ENCODE data around the gene RBMS1.
A peak's percentile ranks its signal among the peaks of the same experiment; 100 is the strongest.

The RBMS1 gene

GRCh38 chr2:160294339-160294803, 199.2 kb downstream of the RBMS1 start:
- DNase-seq, result peak; percentile 12 to 24

GRCh38 chr2:160293391-160294091, 200.1 kb downstream of the RBMS1 start:
- no peak for DNase-seq

GRCh38 chr2:160292225-160292624, 201.4 kb downstream of the RBMS1 start:
- no peak for DNase-seq

- no peak for DNase-seq
Measured at GRCh38 chr2:160291382-160291781, 202.2 kb downstream of the RBMS1 start.

GRCh38 chr2:160290598-160290997, 203.0 kb downstream of the RBMS1 start:
- DNase-seq, result no peak

- no peak for DNase-seq
Measured at GRCh38 chr2:160289831-160290230, 203.8 kb downstream of the RBMS1 start.

- no peak for DNase-seq
Measured at GRCh38 chr2:160289126-160289525, 204.5 kb downstream of the RBMS1 start.

- DNase-seq, result no peak
Measured at GRCh38 chr2:160288324-160288723, 205.3 kb downstream of the RBMS1 start.

GRCh38 chr2:160287476-160287875, 206.1 kb downstream of the RBMS1 start:
- no peak for DNase-seq

- DNase-seq, result no peak
Measured at GRCh38 chr2:160286551-160286950, 207.1 kb downstream of the RBMS1 start.

- DNase-seq, result no peak
Measured at GRCh38 chr2:160283675-160284074, 209.9 kb downstream of the RBMS1 start.

GRCh38 chr2:160282063-160282580, 211.5 kb downstream of the RBMS1 start:
- DNase-seq, result no peak

GRCh38 chr2:160281213-160281612, 212.4 kb downstream of the RBMS1 start:
- DNase-seq, result no peak

- no peak for DNase-seq
Measured at GRCh38 chr2:160279813-160280465, 213.7 kb downstream of the RBMS1 start.

- DNase-seq, result no peak
Measured at GRCh38 chr2:160278879-160279177, 214.8 kb downstream of the RBMS1 start.

GRCh38 chr2:160278101-160278878, 215.3 kb downstream of the RBMS1 start:
- no peak for DNase-seq

GRCh38 chr2:160277151-160277550, 216.5 kb downstream of the RBMS1 start:
- DNase-seq, result no peak

GRCh38 chr2:160275656-160276055, 218.0 kb downstream of the RBMS1 start:
- no peak for DNase-seq

- DNase-seq, result no peak
Measured at GRCh38 chr2:160271171-160272086, 222.2 kb downstream of the RBMS1 start.

- no peak for DNase-seq
Measured at GRCh38 chr2:160270571-160271113, 223.0 kb downstream of the RBMS1 start.

GRCh38 chr2:160269803-160270570, 223.6 kb downstream of the RBMS1 start:
- peak; percentile 67 to 71 for DNase-seq

Measured in activated CD4-positive, alpha-beta T cell treated with anti-CD3 and anti-CD28 coated beads for 4 hours (primary cell).